Effector memory CD4-positive, alpha-beta T cell (primary cell): ENCODE measurements around the gene TEKT3.

Experiments used
- DNase-seq, 3 donors: peaks; one replicate each; pipeline ENCODE4 v3.0.0-alpha.2; 2020
- H3K27ac ChIP-seq: 2 replicates; pipeline ENCODE4 v1.7.0; 2013; ENCODE audit warnings: mild to moderate bottlenecking, low read length, moderate library complexity; ENCODE audit not compliant: insufficient read depth, poor library complexity, severe bottlenecking
- H3K27me3 ChIP-seq: replicated peaks from 2 replicates; pipeline ENCODE4 v1.7.0; 2013; ENCODE audit warnings: mild to moderate bottlenecking, low read length; ENCODE audit not compliant: insufficient read depth, control insufficient read depth, poor library complexity, severe bottlenecking
- H3K36me3 ChIP-seq: 2 replicates; pipeline ENCODE4 v1.7.0; 2013; ENCODE audit warnings: mild to moderate bottlenecking, low read length, moderate library complexity; ENCODE audit not compliant: control insufficient read depth, insufficient read depth
- H3K4me1 ChIP-seq: 2 replicates; pipeline ENCODE4 v1.7.0; 2013; ENCODE audit warnings: low read length, mild to moderate bottlenecking; ENCODE audit not compliant: control insufficient read depth, insufficient read depth, poor library complexity, severe bottlenecking
- H3K4me3 ChIP-seq: 2 replicates; pipeline ENCODE4 v1.7.0; 2013; ENCODE audit warnings: low read length, low read depth, mild to moderate bottlenecking; ENCODE audit not compliant: insufficient read depth, poor library complexity, severe bottlenecking
- H3K9me3 ChIP-seq: 2 replicates; pipeline ENCODE4 v1.7.0; 2013; ENCODE audit warnings: mild to moderate bottlenecking, low read length, moderate library complexity; ENCODE audit not compliant: control insufficient read depth

TEKT3 gene

DNA sequence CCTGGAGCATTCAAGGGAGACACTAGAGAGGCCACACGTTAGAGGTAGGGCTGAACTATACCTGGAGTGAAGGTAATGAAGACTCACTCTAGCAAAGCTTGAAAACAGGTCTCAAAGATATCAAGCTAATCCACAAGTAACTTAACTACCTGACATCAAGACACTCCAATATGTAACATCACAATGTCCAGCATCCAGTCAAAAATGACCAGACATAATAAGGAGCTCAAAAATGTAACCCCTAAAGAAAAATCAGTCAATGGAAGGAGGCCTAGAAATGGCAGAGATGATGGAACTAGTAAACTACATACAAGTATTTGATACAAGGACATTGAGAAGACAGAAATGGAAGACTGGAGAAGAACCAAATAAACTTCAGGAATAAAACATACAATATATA is 6.0 kb downstream of the TEKT3 start:
- Histone ChIP-seq H3K36me3 (no peaks in the 10 kb centered on the region), H3K4me1 (no peaks in the 10 kb centered on the region), H3K27me3 (peaks cover 9% of the 10 kb centered on the region), H3K4me3 (no peak overlapping the region), H3K9me3 (no peaks in the 10 kb centered on the region), H3K27ac (no peak overlapping the region)
- no peak for DNase-seq

DNA sequence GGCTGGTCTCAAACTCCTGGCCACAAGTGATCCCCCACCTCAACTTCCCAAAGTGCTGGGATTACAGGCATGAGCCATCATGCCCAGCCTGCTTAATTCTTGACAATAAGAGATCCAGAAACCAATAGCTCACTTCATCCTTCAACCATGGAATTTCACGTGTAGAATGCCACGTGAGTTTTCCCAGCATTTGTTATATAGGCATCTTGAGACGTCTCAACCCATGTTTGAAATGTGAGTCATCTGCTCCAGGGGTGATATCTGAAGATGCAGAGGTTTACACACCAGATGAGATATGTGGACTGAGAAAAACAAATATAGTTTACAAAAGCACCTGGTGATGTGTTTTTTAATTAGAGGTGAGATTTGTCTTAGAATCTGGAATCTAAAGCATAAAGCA is 7.1 kb downstream of the TEKT3 start:
- H3K27me3 ChIP-seq, result peaks cover 7% of the 10 kb centered on the region
- H3K36me3 ChIP-seq, result no peaks in the 10 kb centered on the region
- DNase-seq, result no peak
- no peak overlapping the region for H3K27ac ChIP-seq
- no peak overlapping the region for H3K4me3 ChIP-seq
- no peaks in the 10 kb centered on the region for H3K9me3 ChIP-seq
- H3K4me1 ChIP-seq, result no peaks in the 10 kb centered on the region

GRCh38 chr17:15332338-15332737 is 9.1 kb downstream of the TEKT3 start:
- no peaks in the 10 kb centered on the region for H3K9me3 ChIP-seq
- H3K4me1 ChIP-seq, result no peaks in the 10 kb centered on the region
- peaks cover 7% of the 10 kb centered on the region for H3K27me3 ChIP-seq
- no peaks in the 10 kb centered on the region for H3K36me3 ChIP-seq
- no peak overlapping the region for H3K27ac ChIP-seq
- no peak for DNase-seq
- H3K4me3 ChIP-seq, result no peak overlapping the region

DNA sequence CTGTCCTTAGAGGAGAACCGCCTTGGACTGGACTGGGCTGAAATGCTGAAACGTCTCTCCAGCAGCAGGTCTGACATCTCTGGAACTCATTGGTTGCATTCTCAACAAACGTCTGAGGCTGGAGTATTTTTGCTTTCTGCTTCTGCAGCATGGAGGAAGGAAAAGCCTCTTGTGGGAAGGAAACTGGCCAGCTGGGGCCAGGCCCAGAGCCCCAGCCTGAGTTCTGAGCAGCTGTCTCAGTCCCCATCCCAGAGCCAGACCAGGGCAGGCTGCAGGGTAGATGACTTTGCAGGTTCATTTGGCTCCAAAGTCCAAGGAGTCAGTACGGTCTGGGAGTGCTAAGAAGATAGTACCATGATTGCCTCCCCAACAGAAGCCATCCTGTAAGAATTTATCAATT is 18.3 kb downstream of the TEKT3 start:
- Histone ChIP-seq H3K4me1 (no peaks in the 10 kb centered on the region), H3K27me3 (no peaks in the 10 kb centered on the region), H3K36me3 (no peaks in the 10 kb centered on the region), H3K4me3 (no peak overlapping the region), H3K27ac (no peak overlapping the region), H3K9me3 (no peaks in the 10 kb centered on the region)
- DNase-seq, result no peak

- H3K36me3 ChIP-seq, result no peaks in the 10 kb centered on the region
- H3K27me3 ChIP-seq, result no peaks in the 10 kb centered on the region
- no peaks in the 10 kb centered on the region for H3K4me1 ChIP-seq
- no peak for DNase-seq
- H3K9me3 ChIP-seq, result no peaks in the 10 kb centered on the region
- H3K27ac ChIP-seq, result no peak overlapping the region
- no peak overlapping the region for H3K4me3 ChIP-seq
Observed at GRCh38 chr17:15321556-15322251, 19.7 kb downstream of the TEKT3 start.

DNA sequence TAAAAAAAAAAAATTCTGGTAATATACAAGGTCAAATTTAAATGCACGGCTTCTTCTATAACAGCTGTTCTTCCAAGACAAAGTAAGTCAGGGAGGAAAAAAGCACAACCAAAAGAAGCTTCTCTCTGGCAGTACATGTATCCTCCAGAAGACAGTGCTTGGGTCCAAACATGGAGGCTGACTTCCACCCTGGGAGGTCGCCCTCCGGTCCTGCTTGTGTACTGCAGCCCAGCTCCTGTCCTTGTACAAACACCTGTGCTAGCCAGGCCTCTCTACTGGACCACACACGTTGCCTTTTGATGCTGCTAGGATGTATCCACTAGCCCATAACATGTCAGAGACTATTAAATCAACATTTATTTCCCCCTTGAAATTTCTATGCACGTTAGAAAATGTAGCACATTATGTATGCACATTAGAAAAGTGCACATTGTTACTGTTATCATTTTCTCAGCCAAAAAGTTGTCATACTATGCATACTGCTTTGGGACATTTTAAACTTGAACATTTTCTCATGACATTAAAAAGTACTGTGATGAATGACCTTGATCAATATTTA is 21.9 kb downstream of the TEKT3 start:
- Histone ChIP-seq H3K4me3 (no peak overlapping the region), H3K27me3 (no peaks in the 10 kb centered on the region), H3K9me3 (no peaks in the 10 kb centered on the region), H3K27ac (no peak overlapping the region), H3K36me3 (no peaks in the 10 kb centered on the region), H3K4me1 (no peaks in the 10 kb centered on the region)
- DNase-seq, result no peak

DNA sequence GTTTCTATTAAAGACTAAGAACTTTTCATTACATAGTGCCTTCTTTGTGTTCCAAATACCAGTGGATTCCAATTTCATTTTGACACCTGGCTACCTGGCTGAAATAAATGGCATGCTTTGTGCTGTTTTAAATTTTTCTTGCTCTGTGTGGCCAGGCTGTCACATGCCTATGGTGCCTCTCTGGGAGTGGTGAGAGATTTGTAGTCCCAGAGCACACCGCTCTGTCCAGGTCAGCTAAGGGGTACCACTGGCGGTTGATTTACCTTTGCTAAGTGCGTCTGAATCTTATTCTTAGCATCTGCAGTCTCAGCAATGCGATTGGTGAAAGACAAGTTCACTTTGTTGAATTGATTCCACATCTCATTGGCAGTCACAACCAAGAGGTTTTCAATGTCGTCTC is 29.4 kb downstream of the TEKT3 start:
- H3K4me3 ChIP-seq, result no peak overlapping the region
- H3K27me3 ChIP-seq, result no peaks in the 10 kb centered on the region
- DNase-seq, result no peak
- no peak overlapping the region for H3K27ac ChIP-seq
- H3K4me1 ChIP-seq, result no peaks in the 10 kb centered on the region
- no peaks in the 10 kb centered on the region for H3K36me3 ChIP-seq
- H3K9me3 ChIP-seq, result no peaks in the 10 kb centered on the region

GRCh38 chr17:15309793-15310192 is 31.6 kb downstream of the TEKT3 start:
- Histone ChIP-seq H3K4me3 (no peak overlapping the region), H3K27ac (no peak overlapping the region), H3K4me1 (no peaks in the 10 kb centered on the region), H3K9me3 (no peaks in the 10 kb centered on the region), H3K27me3 (no peaks in the 10 kb centered on the region), H3K36me3 (no peaks in the 10 kb centered on the region)
- DNase-seq, result no peak

- Histone ChIP-seq H3K27me3 (no peaks in the 10 kb centered on the region), H3K4me3 (no peak overlapping the region), H3K9me3 (no peaks in the 10 kb centered on the region), H3K4me1 (no peaks in the 10 kb centered on the region), H3K36me3 (no peaks in the 10 kb centered on the region), H3K27ac (no peak overlapping the region)
- DNase-seq, result no peak
Observed at GRCh38 chr17:15309236-15309635, 32.2 kb downstream of the TEKT3 start.

GRCh38 chr17:15308758-15309157 is 32.6 kb downstream of the TEKT3 start:
- DNase-seq, result no peak
- no peak overlapping the region for H3K27ac ChIP-seq
- no peaks in the 10 kb centered on the region for H3K4me1 ChIP-seq
- no peaks in the 10 kb centered on the region for H3K36me3 ChIP-seq
- H3K9me3 ChIP-seq, result no peaks in the 10 kb centered on the region
- no peaks in the 10 kb centered on the region for H3K27me3 ChIP-seq
- H3K4me3 ChIP-seq, result no peak overlapping the region
